ENCODE results near the gene TSGA10IP.
A peak's percentile ranks its signal among the peaks of the same experiment; 100 is the strongest.

The TSGA10IP gene

GRCh38 chr11:65992056-65992455, 46.8 kb downstream of the TSGA10IP start:
- DNase-seq (ENCODE audit: low read depth in 1 of 2, low spot score in 1 of 2) = no peak
- TF ChIP-seq CTCF (IDR thresholded peaks at IDR 0.05; ENCODE audit: insufficient read depth, low read length) = no peak
- TF ChIP-seq GABPA (IDR thresholded peaks at IDR 0.05; ENCODE audit: low read depth) = no peak
- no peak for TF ChIP-seq POLR2AphosphoS5 (IDR thresholded peaks at IDR 0.05; ENCODE audit: low read depth)
- no peak for TF ChIP-seq REST (IDR thresholded peaks at IDR 0.05; ENCODE audit: insufficient replicate concordance, low read depth)
- no peak for TF ChIP-seq SPI1 (IDR thresholded peaks at IDR 0.05; ENCODE audit: borderline replicate concordance, low read depth)
- H3K4me3 ChIP-seq (replicated peaks; ENCODE audit: insufficient read depth, low read length) = no peak overlapping the region
- no peak overlapping the region for H3K27ac ChIP-seq (replicated peaks)
- no peaks in the 10 kb centered on the region for H3K27me3 ChIP-seq (ENCODE audit: insufficient read depth, poor library complexity, severe bottlenecking)

- H3K27me3 ChIP-seq (ENCODE audit: insufficient read depth, poor library complexity, severe bottlenecking) = no peaks in the 10 kb centered on the region
- H3K27ac ChIP-seq (replicated peaks) = no peak overlapping the region
- H3K4me3 ChIP-seq (replicated peaks; ENCODE audit: insufficient read depth, low read length) = no peak overlapping the region
- TF ChIP-seq REST (IDR thresholded peaks at IDR 0.05; ENCODE audit: insufficient replicate concordance, low read depth) (no peak), POLR2AphosphoS5 (IDR thresholded peaks at IDR 0.05; ENCODE audit: low read depth) (peak; percentile 37; the same call in 1 of the 2 replicates)
- DNase-seq (ENCODE audit: low read depth in 1 of 2, low spot score in 1 of 2) = peak in 1 of 2 experiments; percentile 50
Observed at GRCh38 chr11:65997286-65997685, 52.0 kb downstream of the TSGA10IP start.

- Histone ChIP-seq H3K27ac (replicated peaks) (peak within 1 kb of the TSS; percentile 97), H3K4me3 (replicated peaks; ENCODE audit: insufficient read depth, low read length) (peak within 1 kb of the TSS; percentile 96), H3K27me3 (ENCODE audit: insufficient read depth, poor library complexity, severe bottlenecking) (no peaks in the 10 kb centered on the region)
- TF ChIP-seq GABPA (IDR thresholded peaks at IDR 0.05; ENCODE audit: low read depth) (peak; percentile 99), REST (IDR thresholded peaks at IDR 0.05; ENCODE audit: insufficient replicate concordance, low read depth) (peak; percentile 51), POLR2AphosphoS5 (IDR thresholded peaks at IDR 0.05; ENCODE audit: low read depth) (peak; percentile 75; the same call in 1 of the 2 replicates), SPI1 (IDR thresholded peaks at IDR 0.05; ENCODE audit: borderline replicate concordance, low read depth) (peak; percentile 68), CTCF (IDR thresholded peaks at IDR 0.05; ENCODE audit: insufficient read depth, low read length) (no peak)
- peak; percentile 98 to 99 for DNase-seq (ENCODE audit: low read depth in 1 of 2, low spot score in 1 of 2)
Observed at GRCh38 chr11:66001942-66002647, 56.8 kb downstream of the TSGA10IP start, which contains the start of the genes BANF1 and EIF1AD. BANF1 (plus strand) TSS chr11:66002503; CDS start chr11:66003251, 748 bp downstream. EIF1AD (minus strand) TSS chr11:66002157; CDS start chr11:66000389, 1,768 bp downstream.

Measured in HL-60 (cell line).